Astrocyte (in vitro differentiated cells and primary cell): ENCODE results near the gene SPDYE6. TPM values are rescaled to one million over a fixed set of nuclear protein-coding genes. Genes with fewer than 3 reads are reported as not detected.
A peak's percentile ranks its signal among the peaks of the same experiment; 100 is the strongest.

Source experiments
- DNase-seq: peaks from one replicate; pipeline ENCODE4 v3.0.0-alpha.2; 2010; ENCODE audit warnings: low read depth
- FAIRE-seq: peaks from 2 replicates; lab custom pipeline; 2011; peaks lifted over from hg19 to GRCh38; lab: Jason Lieb, UNC
- H2AFZ ChIP-seq: 2 replicates; pipeline ENCODE4 v1.6.0; 2012; ENCODE audit warnings: low read depth, low read length, inconsistent platforms
- H3K27ac ChIP-seq: 2 replicates; pipeline ENCODE4 v1.5.1; 2011; ENCODE audit warnings: low read depth, low read length, inconsistent platforms
- H3K27me3 ChIP-seq: 2 replicates; pipeline ENCODE4 v1.6.0; 2011; ENCODE audit warnings: low read length, inconsistent platforms; ENCODE audit not compliant: insufficient read depth
- H3K36me3 ChIP-seq: 2 replicates; pipeline ENCODE4 v1.5.1; 2011; ENCODE audit warnings: low read length, inconsistent platforms; ENCODE audit not compliant: insufficient read depth
- H3K4me1 ChIP-seq: 2 replicates; pipeline ENCODE4 v1.5.1; 2011; ENCODE audit warnings: low read length, inconsistent platforms; ENCODE audit not compliant: insufficient read depth
- H3K4me2 ChIP-seq: 2 replicates; pipeline ENCODE4 v1.6.0; 2012; ENCODE audit warnings: low read length, inconsistent platforms
- H3K4me3 ChIP-seq: 2 replicates; pipeline ENCODE4 v1.5.1; 2011; ENCODE audit warnings: low read depth, mild to moderate bottlenecking, low read length, inconsistent platforms; ENCODE audit not compliant: insufficient read depth
- H3K79me2 ChIP-seq: 2 replicates; pipeline ENCODE4 v1.6.0; 2012; ENCODE audit warnings: mild to moderate bottlenecking, low read length, inconsistent platforms; ENCODE audit not compliant: insufficient read depth
- H3K9ac ChIP-seq: 2 replicates; pipeline ENCODE4 v1.6.0; 2012; ENCODE audit warnings: mild to moderate bottlenecking, low read length, inconsistent platforms
- H3K9me3 ChIP-seq: 2 replicates; pipeline ENCODE4 v1.5.1; 2012; ENCODE audit warnings: low read depth, mild to moderate bottlenecking, low read length, inconsistent platforms; ENCODE audit not compliant: insufficient read depth
- H4K20me1 ChIP-seq: 2 replicates; pipeline ENCODE4 v1.6.0; 2012; ENCODE audit warnings: low read length, inconsistent platforms; ENCODE audit not compliant: insufficient read depth
- H3K27ac Mint-ChIP-seq: one replicate; pipeline ENCODE4 v1.8.0; 2021; ENCODE audit warnings: mild to moderate bottlenecking, mixed read lengths; ENCODE audit not compliant: unreplicated experiment
- H3K27me3 Mint-ChIP-seq: one replicate; pipeline ENCODE4 v1.8.0; 2021; ENCODE audit warnings: low read depth, mixed read lengths; ENCODE audit not compliant: unreplicated experiment
- H3K36me3 Mint-ChIP-seq: one replicate; pipeline ENCODE4 v1.8.0; 2021; ENCODE audit warnings: low read depth, mixed read lengths; ENCODE audit not compliant: unreplicated experiment
- H3K4me1 Mint-ChIP-seq: one replicate; pipeline ENCODE4 v1.8.0; 2021; ENCODE audit warnings: low read depth, mixed read lengths; ENCODE audit not compliant: unreplicated experiment
- H3K4me3 Mint-ChIP-seq: one replicate; pipeline ENCODE4 v1.8.0; 2021; ENCODE audit warnings: mild to moderate bottlenecking, moderate library complexity, mixed read lengths; ENCODE audit not compliant: unreplicated experiment
- H3K9me3 Mint-ChIP-seq: one replicate; pipeline ENCODE4 v1.8.0; 2021; ENCODE audit warnings: mild to moderate bottlenecking, mixed read lengths; ENCODE audit not compliant: unreplicated experiment
- EZH2 ChIP-seq: IDR thresholded peaks from 2 replicates; pipeline ENCODE4 v1.6.1; 2012; ENCODE audit warnings: mild to moderate bottlenecking, low read length, inconsistent platforms; ENCODE audit not compliant: insufficient read depth
- total RNA-seq: library from RNA; stranded (reverse); gene quantifications from 2 replicates; pipeline ENCODE4 v1.2.1, GENCODE V29; 2021
- TF ChIP-seq, protein P1 (sequence below): IDR thresholded peaks from 2 replicates; pipeline ENCODE4 v1.5.1; 2011; ENCODE audit warnings: low read depth, mild to moderate bottlenecking, inconsistent platforms, low read length, moderate library complexity; ENCODE audit not compliant: insufficient read depth

The SPDYE6 gene
- total RNA-seq, 1 donor from 2014 or later, result not detected

DNA sequence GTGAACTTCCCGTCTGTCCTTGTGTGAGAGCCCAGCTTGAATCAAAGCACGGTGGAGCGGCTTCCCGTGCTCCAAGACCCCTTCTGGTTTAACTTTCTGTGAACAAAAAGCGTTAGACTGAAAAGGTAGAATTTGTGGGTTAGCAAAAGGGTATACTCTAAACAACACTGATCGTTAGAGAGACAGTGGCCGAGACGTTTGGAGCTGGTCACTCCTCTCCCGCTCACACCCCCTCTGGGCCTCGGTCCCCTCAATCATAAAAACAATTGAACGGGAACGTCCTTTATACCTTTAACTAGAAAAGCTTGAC is 40.4 kb upstream of the SPDYE6 start:
- Mint-ChIP-seq H3K36me3 (peaks cover 13% of the 10 kb centered on the region), H3K9me3 (no peaks in the 10 kb centered on the region), H3K4me1 (peaks cover 18% of the 10 kb centered on the region), H3K4me3 (peak overlapping the region; percentile 95), H3K27ac (peak overlapping the region; percentile 97), H3K27me3 (no peaks in the 10 kb centered on the region)
- TF ChIP-seq, protein P1, sequence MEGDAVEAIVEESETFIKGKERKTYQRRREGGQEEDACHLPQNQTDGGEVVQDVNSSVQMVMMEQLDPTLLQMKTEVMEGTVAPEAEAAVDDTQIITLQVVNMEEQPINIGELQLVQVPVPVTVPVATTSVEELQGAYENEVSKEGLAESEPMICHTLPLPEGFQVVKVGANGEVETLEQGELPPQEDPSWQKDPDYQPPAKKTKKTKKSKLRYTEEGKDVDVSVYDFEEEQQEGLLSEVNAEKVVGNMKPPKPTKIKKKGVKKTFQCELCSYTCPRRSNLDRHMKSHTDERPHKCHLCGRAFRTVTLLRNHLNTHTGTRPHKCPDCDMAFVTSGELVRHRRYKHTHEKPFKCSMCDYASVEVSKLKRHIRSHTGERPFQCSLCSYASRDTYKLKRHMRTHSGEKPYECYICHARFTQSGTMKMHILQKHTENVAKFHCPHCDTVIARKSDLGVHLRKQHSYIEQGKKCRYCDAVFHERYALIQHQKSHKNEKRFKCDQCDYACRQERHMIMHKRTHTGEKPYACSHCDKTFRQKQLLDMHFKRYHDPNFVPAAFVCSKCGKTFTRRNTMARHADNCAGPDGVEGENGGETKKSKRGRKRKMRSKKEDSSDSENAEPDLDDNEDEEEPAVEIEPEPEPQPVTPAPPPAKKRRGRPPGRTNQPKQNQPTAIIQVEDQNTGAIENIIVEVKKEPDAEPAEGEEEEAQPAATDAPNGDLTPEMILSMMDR, result no peak
- TF ChIP-seq EZH2, result no peak
- DNase-seq (no peak), FAIRE-seq (no peak)
- peak overlapping the region; percentile 94 for H3K4me3 ChIP-seq
- H3K27me3 ChIP-seq, result no peaks in the 10 kb centered on the region
- peak overlapping the region; percentile 86 for H3K27ac ChIP-seq
- H3K4me1 ChIP-seq, result peaks cover 19% of the 10 kb centered on the region
- H3K36me3 ChIP-seq, result peaks cover 27% of the 10 kb centered on the region
- H3K4me2 ChIP-seq, result peak overlapping the region; percentile 93
- H4K20me1 ChIP-seq, result peaks cover 10% of the 10 kb centered on the region
- peak overlapping the region; percentile 74 for H2AFZ ChIP-seq
- H3K9me3 ChIP-seq, result no peaks in the 10 kb centered on the region
- peak overlapping the region; percentile 98 for H3K9ac ChIP-seq
- peaks cover 18% of the 10 kb centered on the region for H3K79me2 ChIP-seq

DNA sequence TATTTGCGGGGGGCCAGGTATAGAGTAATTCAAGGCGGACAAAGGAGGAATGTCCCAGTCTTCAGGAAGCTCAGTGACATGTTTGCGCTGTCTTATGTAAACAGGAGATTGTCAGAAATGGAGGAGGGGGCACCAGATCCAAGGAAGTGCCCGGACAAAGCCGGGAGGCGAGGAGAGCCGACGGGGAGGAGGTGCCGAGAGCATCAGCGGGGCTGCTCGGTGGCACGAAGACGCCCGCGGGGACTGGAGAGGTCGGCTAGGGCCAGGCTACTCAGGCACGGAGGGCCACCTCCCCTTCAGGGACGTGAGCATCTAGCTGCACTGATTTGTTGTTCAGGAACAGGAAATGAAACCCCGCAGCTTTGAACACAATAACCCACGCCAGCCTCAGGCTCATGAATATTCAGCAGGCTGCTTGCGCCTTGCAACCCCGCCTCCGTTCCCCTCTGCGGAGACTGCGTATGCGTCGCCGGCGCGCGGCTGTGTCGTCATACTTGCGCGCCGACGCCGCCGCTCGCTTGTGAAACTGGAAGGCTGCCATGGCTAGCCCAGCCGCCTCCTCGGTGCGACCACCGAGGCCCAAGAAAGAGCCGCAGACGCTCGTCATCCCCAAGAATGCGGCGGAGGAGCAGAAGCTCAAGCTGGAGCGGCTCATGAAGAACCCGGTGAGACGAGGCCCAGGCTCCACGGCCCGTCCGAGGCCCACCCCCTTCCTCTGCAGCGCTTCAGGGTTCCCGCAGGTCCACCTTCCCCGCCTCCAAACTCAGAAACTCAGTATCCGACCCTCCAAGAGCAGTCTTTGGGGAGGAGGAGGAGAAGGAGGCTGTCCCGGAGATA is 39.8 kb upstream of the SPDYE6 start, which contains the start of gene PRKRIP1:
Gene PRKRIP1, plus strand, starts transcription at position 491 of the 837 bp plus-strand sequence. Its CDS starts 49 bp downstream, at position 540.
- peaks cover 18% of the 10 kb centered on the region for H3K4me1 Mint-ChIP-seq
- H3K27me3 Mint-ChIP-seq, result no peaks in the 10 kb centered on the region
- no peaks in the 10 kb centered on the region for H3K27me3 ChIP-seq
- peaks cover 10% of the 10 kb centered on the region for H4K20me1 ChIP-seq
- peaks cover 13% of the 10 kb centered on the region for H3K36me3 Mint-ChIP-seq
- peak within 1 kb of the TSS; percentile 82 for H2AFZ ChIP-seq
- H3K4me3 ChIP-seq, result peak within 1 kb of the TSS; percentile 94
- H3K79me2 ChIP-seq, result peaks cover 18% of the 10 kb centered on the region
- H3K9me3 ChIP-seq, result no peaks in the 10 kb centered on the region
- H3K27ac ChIP-seq, result peak within 1 kb of the TSS; percentile 86
- peak within 1 kb of the TSS; percentile 93 for H3K4me2 ChIP-seq
- peak within 1 kb of the TSS; percentile 95 for H3K4me3 Mint-ChIP-seq
- H3K27ac Mint-ChIP-seq, result peak within 1 kb of the TSS; percentile 97
- peak within 1 kb of the TSS; percentile 98 for H3K9ac ChIP-seq
- H3K4me1 ChIP-seq, result peaks cover 19% of the 10 kb centered on the region
- DNase-seq (peak; percentile 90), FAIRE-seq (no peak)
- peaks cover 27% of the 10 kb centered on the region for H3K36me3 ChIP-seq
- TF ChIP-seq, protein P1, result no peak
- TF ChIP-seq EZH2, result no peak
- no peaks in the 10 kb centered on the region for H3K9me3 Mint-ChIP-seq

DNA sequence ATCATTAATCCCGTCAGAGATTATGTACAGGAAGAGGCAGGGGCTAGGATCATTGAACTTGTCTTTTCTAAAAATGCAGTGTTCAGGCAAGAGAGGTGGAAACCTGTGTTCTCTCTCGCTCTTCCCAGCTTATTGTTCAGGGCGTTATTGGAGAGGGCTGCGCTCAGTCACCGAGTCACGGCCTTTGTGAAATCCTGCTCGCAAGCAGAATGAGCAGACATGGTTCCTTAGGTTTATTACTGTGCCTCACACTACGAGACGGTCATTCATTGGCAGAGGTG is 39.3 kb upstream of the SPDYE6 start:
- Histone ChIP-seq H3K27ac (peak overlapping the region; percentile 86), H3K27me3 (no peaks in the 10 kb centered on the region), H3K9me3 (no peaks in the 10 kb centered on the region), H4K20me1 (peaks cover 12% of the 10 kb centered on the region), H3K9ac (peak overlapping the region; percentile 98), H3K4me2 (peak overlapping the region; percentile 93), H3K4me1 (peaks cover 19% of the 10 kb centered on the region), H2AFZ (peak overlapping the region; percentile 82), H3K4me3 (peak overlapping the region; percentile 94), H3K36me3 (peaks cover 23% of the 10 kb centered on the region), H3K79me2 (peaks cover 18% of the 10 kb centered on the region)
- peaks cover 11% of the 10 kb centered on the region for H3K36me3 Mint-ChIP-seq
- H3K4me3 Mint-ChIP-seq, result peak overlapping the region; percentile 95
- DNase-seq, result no peak
- peak overlapping the region; percentile 97 for H3K27ac Mint-ChIP-seq
- no peak for FAIRE-seq
- no peak for TF ChIP-seq EZH2
- TF ChIP-seq, protein P1, result no peak
- no peaks in the 10 kb centered on the region for H3K27me3 Mint-ChIP-seq
- no peaks in the 10 kb centered on the region for H3K9me3 Mint-ChIP-seq
- peaks cover 18% of the 10 kb centered on the region for H3K4me1 Mint-ChIP-seq
